GM18867 (cell line): ENCODE data around the gene PANX2.

Experiments
- ATAC-seq: cut with Tn5 transposase; IDR thresholded peaks from one replicate; pipeline ENCODE4 v1.9.1; 2021; ENCODE audit warnings: mild to moderate bottlenecking, moderate library complexity; ENCODE audit not compliant: unreplicated experiment

Gene PANX2

GRCh38 chr22:50182176-50183081 is 11.9 kb downstream of the PANX2 start:
- no peak for ATAC-seq

DNA sequence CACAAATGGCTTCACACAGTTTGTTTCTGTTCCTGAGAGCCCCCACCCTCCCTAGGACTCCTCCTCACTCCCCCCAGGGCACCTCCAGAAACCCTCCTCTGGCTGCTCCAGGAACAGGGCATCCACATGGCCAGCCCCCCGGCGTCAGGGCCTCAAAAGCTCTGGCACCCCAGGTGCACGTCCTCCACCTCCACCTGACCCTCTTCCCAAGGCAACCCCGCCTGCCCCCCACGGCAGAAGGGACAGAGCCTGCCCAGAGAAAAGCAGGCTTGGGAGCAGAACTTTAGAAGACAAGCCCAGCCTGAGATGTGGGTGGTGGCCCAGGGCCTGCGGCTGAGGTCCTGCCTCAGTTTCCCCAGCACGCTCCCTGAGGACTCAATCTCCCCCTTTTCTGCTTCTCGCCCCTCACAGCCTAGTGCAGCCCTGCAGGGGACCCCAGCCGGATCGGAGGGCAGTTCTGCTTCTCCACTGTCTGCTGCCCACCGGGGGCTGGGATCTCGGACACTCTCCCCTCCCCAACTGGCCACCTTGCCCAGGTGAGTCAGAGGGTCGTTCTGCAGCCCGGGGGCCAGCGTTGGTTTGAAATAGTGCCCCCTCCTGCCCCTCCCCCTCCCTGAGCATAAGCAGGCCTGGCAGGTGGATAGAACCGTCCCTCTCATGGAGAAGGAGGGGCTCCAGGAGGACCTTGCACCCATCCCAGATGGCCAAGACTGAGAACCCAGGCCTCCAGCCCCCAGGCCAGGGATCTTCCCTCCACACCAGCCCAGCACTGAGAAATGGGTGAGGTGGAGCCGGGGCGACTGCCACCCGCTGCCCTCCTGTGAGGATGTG is 12.8 kb downstream of the PANX2 start:
- ATAC-seq, result no peak

GRCh38 chr22:50184004-50184901 is 13.7 kb downstream of the PANX2 start:
- ATAC-seq, result no peak

GRCh38 chr22:50184902-50185374 is 14.4 kb downstream of the PANX2 start:
- ATAC-seq, result no peak

GRCh38 chr22:50185375-50186087 is 15.0 kb downstream of the PANX2 start, which contains the start of gene TRABD:
TSS of gene TRABD (plus strand) at chr22:50185913. CDS start at chr22:50193061, 7,148 bp downstream.
- ATAC-seq, result peak; percentile 35

DNA sequence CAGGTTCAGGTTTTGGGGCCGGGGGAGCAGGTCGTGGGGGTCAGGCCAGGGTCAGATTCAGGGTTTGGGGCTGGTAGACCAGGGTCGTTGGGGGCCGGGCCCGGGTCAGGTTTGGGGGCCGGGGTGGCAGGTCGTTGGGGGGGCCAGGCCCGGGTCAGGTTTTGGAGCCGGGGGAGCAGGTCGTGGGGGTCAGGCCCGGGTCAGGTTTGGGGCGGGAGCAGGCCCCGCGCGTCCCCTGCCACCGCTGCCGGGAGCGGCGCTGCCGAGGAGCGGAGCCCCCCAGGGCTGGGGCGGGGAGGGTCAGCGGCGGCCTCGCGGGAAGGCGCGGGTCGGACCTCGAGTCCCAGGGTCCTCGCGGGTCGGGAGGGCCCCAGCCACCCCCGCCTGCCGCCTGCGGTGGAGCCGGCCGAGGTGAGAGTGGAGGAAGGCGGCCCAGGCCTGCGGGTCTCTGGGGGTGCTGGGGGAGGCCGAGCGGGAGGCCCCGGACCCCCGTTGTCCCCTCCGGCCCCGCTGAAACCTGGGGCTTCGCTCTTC is 15.7 kb downstream of the PANX2 start:
- no peak for ATAC-seq

DNA sequence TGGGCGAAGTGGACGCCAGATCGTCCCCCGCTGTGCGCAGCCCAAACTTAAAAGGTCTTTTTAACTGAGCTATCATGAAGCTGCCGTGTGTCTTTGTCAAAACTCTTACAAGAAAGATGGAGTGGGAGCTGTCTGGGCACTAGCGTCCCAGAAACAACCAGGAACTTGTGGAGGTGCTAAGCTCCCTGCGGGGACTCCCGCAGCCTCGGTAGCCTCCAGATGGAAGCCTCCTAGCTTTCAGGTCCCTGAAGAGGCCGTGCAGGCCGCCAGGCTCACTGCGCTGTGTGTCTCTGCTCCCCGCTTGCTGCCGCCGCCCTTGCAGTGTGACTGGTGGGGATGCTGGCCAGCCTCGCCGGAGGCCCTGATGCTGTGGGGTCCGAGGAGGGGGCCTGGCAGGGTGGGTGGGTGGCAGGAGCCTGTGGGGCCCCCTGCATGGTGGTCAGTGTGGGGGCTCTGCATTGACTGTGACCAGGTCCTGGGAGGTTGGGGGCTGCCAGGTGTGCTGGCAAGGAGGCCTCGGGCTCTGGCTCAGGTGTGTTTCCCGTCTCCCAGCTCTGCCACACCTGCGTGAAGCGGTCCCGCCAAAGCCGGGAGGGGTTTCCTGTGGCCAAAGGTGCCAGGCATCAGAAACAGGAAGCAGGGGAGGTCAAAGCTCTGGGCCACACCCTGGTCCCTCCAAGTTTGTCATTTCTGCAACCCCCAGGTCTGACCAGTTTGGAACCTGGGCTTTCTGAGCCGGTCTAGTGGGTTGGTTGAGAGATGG is 16.4 kb downstream of the PANX2 start:
- no peak for ATAC-seq

DNA sequence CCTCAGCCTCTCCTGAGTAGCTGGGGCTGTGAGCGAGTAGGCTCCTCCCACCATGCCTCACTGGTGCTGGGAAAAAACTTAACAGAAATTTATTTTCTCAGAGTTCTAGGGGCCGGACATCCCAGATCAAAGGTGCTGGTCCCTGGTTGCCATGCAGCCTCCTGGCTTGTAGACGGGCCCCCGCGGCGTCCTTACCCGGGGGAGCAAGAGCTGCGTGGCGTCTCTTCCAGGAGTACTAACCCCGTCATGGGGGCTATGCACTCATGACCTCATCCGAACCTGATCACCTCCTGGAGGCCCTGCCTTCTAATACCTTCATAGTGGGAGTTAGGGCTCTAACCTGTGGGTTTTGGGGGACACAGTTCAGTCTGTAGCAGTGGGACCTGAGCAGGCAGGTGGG is 17.8 kb downstream of the PANX2 start:
- ATAC-seq, result no peak

DNA sequence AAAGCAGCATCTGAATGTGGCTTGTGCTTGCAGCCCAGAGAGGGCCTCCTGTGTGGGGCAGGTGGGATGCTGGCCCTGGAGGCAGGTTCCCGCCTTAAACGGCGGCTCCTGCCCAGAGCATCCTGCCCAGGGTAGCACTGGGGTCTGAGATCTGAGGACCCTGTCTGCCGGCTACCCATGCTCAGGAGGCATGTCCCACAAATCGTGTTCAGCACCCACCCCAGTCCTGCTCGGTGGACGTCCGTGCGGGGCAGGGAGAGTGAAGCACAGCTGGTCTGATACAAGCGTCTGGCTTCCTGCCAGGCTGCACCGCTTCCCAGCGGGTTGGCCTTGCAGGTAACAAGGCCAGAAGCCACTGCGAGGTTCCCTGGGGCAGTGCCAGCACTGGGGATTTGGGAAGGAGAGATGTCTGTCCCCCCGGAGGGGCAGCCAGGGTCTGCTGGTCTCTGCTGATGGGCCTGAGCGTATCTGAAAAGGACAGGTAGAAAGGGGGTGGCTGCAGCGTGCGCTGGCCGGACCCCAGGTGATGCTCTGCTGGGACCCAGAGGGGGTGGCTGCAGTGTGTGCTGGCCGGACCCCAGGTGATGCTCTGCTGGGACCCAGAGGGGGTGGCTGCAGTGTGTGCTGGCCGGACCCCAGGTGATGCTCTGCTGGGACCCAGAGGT is 18.8 kb downstream of the PANX2 start:
- ATAC-seq, result no peak

DNA sequence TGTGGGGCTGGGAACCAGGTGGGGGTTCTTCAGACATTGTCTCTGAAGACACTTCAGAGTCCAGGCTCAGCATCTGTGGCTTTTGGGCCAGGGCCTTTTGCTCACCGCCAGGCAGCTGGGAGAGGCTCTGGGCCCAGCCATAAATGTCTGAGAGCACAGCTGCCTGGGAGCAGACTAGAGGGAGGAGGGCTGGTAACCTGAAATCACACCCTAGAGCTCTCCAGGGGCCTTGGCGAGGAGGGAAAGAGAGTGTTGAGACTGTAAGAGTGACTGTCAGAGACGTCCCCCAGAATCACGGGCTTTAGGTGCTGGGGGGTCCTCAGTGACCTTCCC is 19.3 kb downstream of the PANX2 start:
- peak; percentile 0 for ATAC-seq

- ATAC-seq, result peak; percentile 36
Observed at GRCh38 chr22:50190182-50190940, 19.8 kb downstream of the PANX2 start.

GRCh38 chr22:50190941-50191741 is 20.6 kb downstream of the PANX2 start:
- ATAC-seq, result peak; percentile 24

DNA sequence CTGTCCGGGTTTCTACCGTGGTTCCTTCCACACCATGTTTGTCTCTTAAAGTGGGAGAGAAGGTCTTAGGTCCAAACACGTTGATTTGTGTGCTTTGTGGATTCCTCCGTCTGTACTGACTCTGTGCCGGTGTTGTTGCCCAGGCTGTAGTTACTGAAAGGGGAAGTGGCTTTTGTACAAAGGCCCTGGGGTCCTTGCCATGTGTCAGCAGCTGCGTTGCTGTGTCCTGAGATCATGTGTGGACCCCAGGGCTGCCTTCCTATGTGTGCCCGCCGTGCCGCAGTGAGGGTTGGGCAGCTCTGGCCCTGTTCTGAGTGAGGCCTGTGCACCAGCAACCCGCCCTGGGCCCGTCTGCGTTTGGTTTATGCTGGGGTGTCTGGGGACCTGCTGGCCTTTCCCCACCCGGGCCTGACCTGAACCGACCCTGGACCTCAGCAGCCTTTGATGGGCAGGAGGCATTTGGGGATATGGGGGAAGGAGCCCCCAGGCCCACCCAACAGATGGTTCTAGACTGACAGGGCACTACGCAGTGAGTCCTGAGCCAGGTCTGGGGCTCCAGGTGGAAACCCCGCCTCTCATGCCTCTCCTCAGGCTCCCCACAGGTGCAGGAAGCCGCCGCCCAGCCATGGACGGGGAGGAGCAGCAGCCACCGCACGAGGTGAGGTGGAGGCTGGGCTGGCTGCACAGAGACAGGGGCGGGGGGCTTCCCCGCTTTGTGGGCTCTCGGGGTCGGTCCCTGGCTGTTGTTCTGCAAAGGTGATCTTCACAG is 22.1 kb downstream of the PANX2 start:
- ATAC-seq, result no peak

DNA sequence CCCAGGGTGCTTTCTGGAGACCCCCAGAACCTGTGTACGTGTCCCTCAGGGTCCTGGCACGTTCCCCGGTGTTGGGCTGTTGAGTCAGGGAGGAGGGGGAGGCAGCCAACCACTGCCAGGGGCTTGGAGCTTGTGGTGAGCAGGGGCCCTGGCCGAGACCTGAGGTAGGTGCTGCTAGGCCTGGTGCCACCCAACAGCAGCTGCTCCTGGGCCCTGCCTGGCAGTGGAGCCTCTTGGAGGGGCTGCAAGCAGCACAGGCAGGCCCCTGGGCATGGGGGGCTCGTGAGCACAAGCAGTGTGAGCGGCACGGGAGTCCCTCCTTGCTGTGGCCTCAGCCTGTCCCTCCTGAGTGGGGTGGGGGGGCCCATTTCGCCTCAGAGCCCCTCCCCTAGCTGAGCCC is 23.1 kb downstream of the PANX2 start:
- no peak for ATAC-seq

DNA sequence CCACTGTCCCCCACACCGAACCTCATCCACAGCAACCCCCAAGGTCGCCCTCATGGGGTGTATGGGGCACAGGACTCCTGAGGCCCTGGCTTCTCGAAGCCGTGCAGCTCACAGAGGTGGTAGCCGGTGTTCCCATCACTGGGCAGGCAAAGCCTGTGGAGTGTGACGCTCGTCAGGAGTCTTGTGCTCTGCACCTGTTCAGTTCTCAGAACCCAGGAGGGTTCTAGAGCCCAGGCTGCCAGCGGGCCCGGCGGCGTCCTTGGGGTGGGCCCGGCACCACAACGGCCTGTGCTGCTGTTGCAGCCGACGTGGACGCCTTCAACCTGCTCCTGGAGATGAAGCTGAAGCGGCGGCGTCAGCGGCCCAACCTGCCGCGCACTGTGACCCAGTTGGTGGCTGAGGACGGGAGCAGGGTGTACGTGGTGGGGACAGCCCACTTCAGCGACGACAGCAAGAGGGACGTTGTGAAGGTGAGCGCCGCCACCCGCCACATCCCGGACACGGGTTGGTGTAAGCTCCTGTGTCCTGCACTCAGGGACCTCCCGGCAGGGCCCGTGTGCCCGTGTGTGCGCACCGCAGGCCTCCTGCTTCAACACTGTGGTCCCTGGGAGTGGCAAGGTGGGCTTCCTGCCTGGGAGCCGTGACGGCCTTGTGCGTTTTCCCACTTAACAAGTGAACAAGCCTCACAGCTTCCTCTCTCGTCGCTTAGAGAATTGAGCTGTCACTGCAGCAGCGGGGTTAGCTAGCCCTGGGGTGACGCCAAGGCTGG is 23.7 kb downstream of the PANX2 start:
- no peak for ATAC-seq

DNA sequence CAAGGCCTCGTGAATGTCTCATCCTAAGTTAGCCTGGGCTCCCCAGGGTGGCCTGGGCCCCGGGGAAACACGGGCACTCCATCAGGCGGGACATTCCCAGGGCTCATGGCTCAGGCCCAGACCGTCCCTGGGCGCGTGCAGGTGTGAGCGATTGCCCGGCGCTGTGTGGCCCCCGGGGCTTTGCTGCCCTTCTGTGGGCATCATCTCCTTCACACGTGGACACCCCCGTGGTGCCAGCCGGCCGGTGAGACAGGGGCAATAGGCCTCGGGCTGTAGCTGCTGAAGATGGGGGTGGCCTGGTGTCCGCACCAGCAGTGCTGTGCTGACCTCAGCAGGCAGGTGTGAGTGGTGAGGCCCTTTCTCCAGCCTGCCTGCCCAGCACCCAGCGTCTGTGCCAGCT is 25.7 kb downstream of the PANX2 start:
- no peak for ATAC-seq
